Epidermal melanocyte (primary cell): Measurements from ENCODE around the gene KASH5.

Source experiments
- DNase-seq: peaks from one replicate; pipeline ENCODE4 v3.0.0; 2011; ENCODE audit warnings: low spot score; ENCODE audit not compliant: insufficient read length

KASH5 gene

GRCh38 chr19:49395581-49396407, 7.7 kb downstream of the KASH5 start:
- no peak for DNase-seq

GRCh38 chr19:49396738-49397505, 8.9 kb downstream of the KASH5 start:
- no peak for DNase-seq

GRCh38 chr19:49398001-49398615, 10.1 kb downstream of the KASH5 start:
- no peak for DNase-seq

- DNase-seq, result no peak
These were observed 10.9 kb downstream of the KASH5 start for GRCh38 chr19:49398931-49399330.

- no peak for DNase-seq
These were observed 12.0 kb downstream of the KASH5 start for GRCh38 chr19:49400029-49400428.

- no peak for DNase-seq
These were observed 15.5 kb downstream of the KASH5 start for GRCh38 chr19:49403404-49404187.

- no peak for DNase-seq
These were observed 19.0 kb downstream of the KASH5 start for GRCh38 chr19:49407079-49407478.

- no peak for DNase-seq
These were observed 19.5 kb downstream of the KASH5 start for GRCh38 chr19:49407482-49408015.

GRCh38 chr19:49408816-49409440, 20.9 kb downstream of the KASH5 start:
- peak; percentile 9 for DNase-seq

GRCh38 chr19:49409441-49410029, 21.5 kb downstream of the KASH5 start:
- peak; percentile 0 for DNase-seq

GRCh38 chr19:49411681-49412326, 23.8 kb downstream of the KASH5 start:
- no peak for DNase-seq

GRCh38 chr19:49413348-49413747, 25.3 kb downstream of the KASH5 start:
- DNase-seq, result no peak

- DNase-seq, result no peak
These were observed 26.2 kb downstream of the KASH5 start for GRCh38 chr19:49414256-49414655.

GRCh38 chr19:49415102-49415809, 27.2 kb downstream of the KASH5 start:
- DNase-seq, result no peak

GRCh38 chr19:49415810-49416200, 27.8 kb downstream of the KASH5 start:
- no peak for DNase-seq

- no peak for DNase-seq
These were observed 29.0 kb downstream of the KASH5 start for GRCh38 chr19:49417088-49417487.

GRCh38 chr19:49418511-49418910, 30.5 kb downstream of the KASH5 start:
- DNase-seq, result no peak

GRCh38 chr19:49419173-49419572, 31.1 kb downstream of the KASH5 start:
- DNase-seq, result no peak

GRCh38 chr19:49420227-49420626, 32.2 kb downstream of the KASH5 start:
- DNase-seq, result no peak
